ENCODE results near the gene TAF1C. TPM values are rescaled to one million over a fixed set of nuclear protein-coding genes. Genes with fewer than 3 reads are reported as not detected.

The TAF1C gene
- polyA plus RNA-seq, 2 of the 4 experiments (the other 2 are of a cell fraction): 13.2 to 38.6 TPM

DNA sequence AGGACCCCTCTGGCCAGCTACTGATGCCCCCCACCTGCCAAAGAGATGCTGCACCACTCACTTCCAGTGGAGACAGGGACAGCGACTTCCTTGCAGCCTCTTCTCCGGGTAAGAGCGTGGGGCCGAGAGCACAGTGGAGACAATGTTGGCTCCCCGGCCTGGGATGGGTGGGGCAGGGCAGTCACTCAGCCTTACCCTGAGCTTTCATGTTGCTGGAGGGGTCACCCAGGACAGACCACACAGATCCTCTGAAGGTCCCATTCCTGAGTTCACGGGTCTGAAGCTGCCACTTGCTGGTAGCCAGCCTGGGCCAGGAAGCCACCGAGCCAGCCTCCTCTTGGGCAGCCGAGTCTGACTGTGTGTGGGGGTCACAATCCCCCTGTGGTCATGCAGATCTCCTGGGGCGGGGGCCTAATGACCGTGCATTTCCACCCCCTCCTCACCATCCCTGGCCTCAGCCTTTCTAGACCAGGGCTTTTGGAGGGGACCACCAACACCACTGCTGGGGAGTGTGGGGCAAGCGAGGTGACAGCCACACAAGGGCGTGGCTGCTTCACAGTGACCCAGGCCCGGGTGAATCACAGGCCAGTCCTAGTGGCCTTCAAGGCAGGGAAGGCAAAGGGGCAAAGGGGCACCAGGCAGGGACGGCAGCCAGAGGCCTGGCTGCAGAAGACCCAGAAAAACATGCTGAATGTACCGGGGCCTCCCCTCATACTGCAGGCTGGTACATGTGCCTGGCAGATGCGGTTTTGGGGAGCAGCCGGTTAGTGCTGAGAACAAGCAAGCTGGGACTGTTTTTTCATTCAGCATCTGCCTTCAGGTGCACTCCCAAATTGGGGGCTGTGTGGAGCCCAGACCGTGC lies 10.4 kb downstream of the TAF1C start:
- FAIRE-seq: no peak
- Histone ChIP-seq H3K4me2 (peak overlapping the region; percentile 63), H3K4me3 (no peak overlapping the region), H3K9me3 (no peaks in the 10 kb centered on the region), H3K27ac (peak overlapping the region; percentile 54 to 72), H3K4me1 (peaks cover 29% of the 10 kb centered on the region)
- TF ChIP-seq CBX2 (IDR thresholded peaks at IDR 0.05; ENCODE audit: borderline replicate concordance, low read depth) (no peak), JUNB (IDR thresholded peaks at IDR 0.05) (no peak), E2F6 (IDR thresholded peaks at IDR 0.05; ENCODE audit: borderline replicate concordance, low read depth) (no peak), ZSCAN20 (CRISPR knock-in tag; IDR thresholded peaks at IDR 0.05) (no peak), MYC (IDR thresholded peaks at IDR 0.05; ENCODE audit: borderline replicate concordance, low read length) (no peak), HOXB13 (CRISPR knock-in tag; IDR thresholded peaks at IDR 0.05; ENCODE audit: low read depth) (no peak)
- WGBS (ENCODE audit: missing lambda C conversion rate): 77% methylated on average over 15 of the region's 18 CpGs
- no peak for DNase-seq (ENCODE audit: low read depth in 1 of 2, low spot score in 1 of 2)
- ChIA-PET POLR2A (interaction anchor here (0.8 kb wide), 1 partner anchor 60 kb away, joined by 3 read pairs; the partner anchor contains the start of gene MBTPS1), CTCF (interaction anchor here (0.8 to 11.7 kb wide), 19 partner anchors 7 to 307 kb away, joined by 3 to 92 read pairs (median 4); partner anchors contain the start of genes MBTPS1 and TAF1C)
- peak; percentile 12 to 16; a peak in 4 of 6 replicates for ATAC-seq

DNA sequence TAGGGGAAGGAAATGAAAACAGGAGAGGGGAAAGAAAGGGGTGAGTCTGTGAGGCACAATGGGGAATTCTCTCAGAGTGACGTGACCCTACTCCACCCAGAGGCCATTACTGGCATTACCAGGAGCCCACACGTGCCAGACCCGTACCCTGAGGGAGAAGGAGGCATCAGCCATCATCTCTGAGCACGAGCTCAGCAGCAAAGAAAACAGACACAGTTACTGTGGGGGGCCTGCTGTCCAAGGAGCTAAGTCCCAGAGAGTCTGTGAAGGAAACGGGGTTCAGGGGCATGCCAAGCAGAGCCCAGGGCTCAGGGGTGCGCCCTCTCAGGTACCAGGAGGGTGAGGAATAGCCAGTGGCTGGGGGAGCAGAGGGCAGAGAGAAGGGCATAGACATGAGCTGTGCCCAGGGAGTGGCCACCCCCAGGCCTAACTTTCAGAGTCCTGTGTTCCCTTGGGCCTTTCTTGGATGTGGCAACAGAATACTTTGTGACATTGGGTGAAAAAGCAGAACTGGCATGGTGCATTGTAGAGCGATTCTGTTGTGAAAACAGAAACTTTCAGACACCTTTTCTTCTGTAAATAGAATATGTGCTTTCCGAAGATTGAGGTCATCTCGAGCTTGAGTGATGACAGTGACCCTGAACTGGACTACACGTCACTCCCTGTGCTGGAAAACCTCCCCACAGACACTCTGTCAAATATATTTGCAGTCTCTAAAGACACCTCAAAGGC lies 11.3 kb downstream of the TAF1C start:
- ATAC-seq: peak; percentile 69 to 81
- Histone ChIP-seq H3K27ac (peak overlapping the region in 1 of 2 experiments; percentile 72; a peak in 2 of 6 replicates), H3K4me2 (peak overlapping the region; percentile 14; the same call in 1 of the 3 replicates), H3K4me3 (no peak overlapping the region), H3K9me3 (no peaks in the 10 kb centered on the region), H3K4me1 (peaks cover 29% of the 10 kb centered on the region)
- FAIRE-seq: no peak
- 53% methylated on average over 10 of the region's 10 CpGs for WGBS (ENCODE audit: missing lambda C conversion rate)
- TF ChIP-seq BHLHE40 (IDR thresholded peaks at IDR 0.05; ENCODE audit: low read depth, low read length) (peak; percentile 68), ZNF302 (CRISPR knock-in tag; IDR thresholded peaks at IDR 0.05) (no peak), ZC3H11A (IDR thresholded peaks at IDR 0.05) (no peak), RAD21 (conservative IDR thresholded peaks at IDR 0.05 in 1 of 2, IDR thresholded peaks at IDR 0.05 in 1 of 2) (peak; percentile 53 to 59), HOXB5 (CRISPR knock-in tag; IDR thresholded peaks at IDR 0.05) (no peak), SMC3 (IDR thresholded peaks at IDR 0.05) (0 out of 3 replicates have a peak, but pooled peaks have one; percentile 8), ZFP36 (IDR thresholded peaks at IDR 0.05; ENCODE audit: borderline replicate concordance, partially characterized antibody) (no peak)
- TF ChIP-seq, protein P1, sequence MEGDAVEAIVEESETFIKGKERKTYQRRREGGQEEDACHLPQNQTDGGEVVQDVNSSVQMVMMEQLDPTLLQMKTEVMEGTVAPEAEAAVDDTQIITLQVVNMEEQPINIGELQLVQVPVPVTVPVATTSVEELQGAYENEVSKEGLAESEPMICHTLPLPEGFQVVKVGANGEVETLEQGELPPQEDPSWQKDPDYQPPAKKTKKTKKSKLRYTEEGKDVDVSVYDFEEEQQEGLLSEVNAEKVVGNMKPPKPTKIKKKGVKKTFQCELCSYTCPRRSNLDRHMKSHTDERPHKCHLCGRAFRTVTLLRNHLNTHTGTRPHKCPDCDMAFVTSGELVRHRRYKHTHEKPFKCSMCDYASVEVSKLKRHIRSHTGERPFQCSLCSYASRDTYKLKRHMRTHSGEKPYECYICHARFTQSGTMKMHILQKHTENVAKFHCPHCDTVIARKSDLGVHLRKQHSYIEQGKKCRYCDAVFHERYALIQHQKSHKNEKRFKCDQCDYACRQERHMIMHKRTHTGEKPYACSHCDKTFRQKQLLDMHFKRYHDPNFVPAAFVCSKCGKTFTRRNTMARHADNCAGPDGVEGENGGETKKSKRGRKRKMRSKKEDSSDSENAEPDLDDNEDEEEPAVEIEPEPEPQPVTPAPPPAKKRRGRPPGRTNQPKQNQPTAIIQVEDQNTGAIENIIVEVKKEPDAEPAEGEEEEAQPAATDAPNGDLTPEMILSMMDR (IDR thresholded peaks at IDR 0.05): peak; percentile 40; the same call in 2 of the 3 replicates
- ChIA-PET CTCF (interaction anchor here (0.6 to 8.4 kb wide), 21 partner anchors 8 to 307 kb away, joined by 3 to 63 read pairs (median 4); partner anchors contain the start of genes MBTPS1 and TAF1C), POLR2A (interaction anchor here (0.8 kb wide), 1 partner anchor 59 kb away, joined by 3 read pairs; the partner anchor contains the start of gene MBTPS1)
- peak in 1 of 2 experiments; percentile 55 for DNase-seq (ENCODE audit: low read depth in 1 of 2, low spot score in 1 of 2)

- CTCF ChIA-PET: interaction anchor here (0.6 to 8.4 kb wide), 15 partner anchors 8 to 310 kb away, joined by 3 to 63 read pairs (median 6); partner anchors contain the start of genes MBTPS1 and TAF1C
- 78% methylated on average over 11 of the region's 11 CpGs for WGBS (ENCODE audit: missing lambda C conversion rate)
- FAIRE-seq: no peak
Observed at GRCh38 chr16:84174396-84174795, 12.5 kb downstream of the TAF1C start.

More at GRCh38 chr16:84174396-84174795, 12.5 kb downstream of the TAF1C start:
- POLR2A ChIA-PET: no interaction called here
- Histone ChIP-seq H3K4me1 (peaks cover 29% of the 10 kb centered on the region), H3K9me3 (no peaks in the 10 kb centered on the region), H3K4me3 (no peak overlapping the region), H3K27ac (no peak overlapping the region), H3K4me2 (no peak overlapping the region)
- no peak for DNase-seq (ENCODE audit: low read depth in 1 of 2, low spot score in 1 of 2)
- no peak for ATAC-seq
- no peak for TF ChIP-seq ZSCAN20 (CRISPR knock-in tag; IDR thresholded peaks at IDR 0.05)
- no peak for TF ChIP-seq RNF2 (IDR thresholded peaks at IDR 0.05; ENCODE audit: borderline replicate concordance, low read depth)
- TF ChIP-seq, protein P2, sequence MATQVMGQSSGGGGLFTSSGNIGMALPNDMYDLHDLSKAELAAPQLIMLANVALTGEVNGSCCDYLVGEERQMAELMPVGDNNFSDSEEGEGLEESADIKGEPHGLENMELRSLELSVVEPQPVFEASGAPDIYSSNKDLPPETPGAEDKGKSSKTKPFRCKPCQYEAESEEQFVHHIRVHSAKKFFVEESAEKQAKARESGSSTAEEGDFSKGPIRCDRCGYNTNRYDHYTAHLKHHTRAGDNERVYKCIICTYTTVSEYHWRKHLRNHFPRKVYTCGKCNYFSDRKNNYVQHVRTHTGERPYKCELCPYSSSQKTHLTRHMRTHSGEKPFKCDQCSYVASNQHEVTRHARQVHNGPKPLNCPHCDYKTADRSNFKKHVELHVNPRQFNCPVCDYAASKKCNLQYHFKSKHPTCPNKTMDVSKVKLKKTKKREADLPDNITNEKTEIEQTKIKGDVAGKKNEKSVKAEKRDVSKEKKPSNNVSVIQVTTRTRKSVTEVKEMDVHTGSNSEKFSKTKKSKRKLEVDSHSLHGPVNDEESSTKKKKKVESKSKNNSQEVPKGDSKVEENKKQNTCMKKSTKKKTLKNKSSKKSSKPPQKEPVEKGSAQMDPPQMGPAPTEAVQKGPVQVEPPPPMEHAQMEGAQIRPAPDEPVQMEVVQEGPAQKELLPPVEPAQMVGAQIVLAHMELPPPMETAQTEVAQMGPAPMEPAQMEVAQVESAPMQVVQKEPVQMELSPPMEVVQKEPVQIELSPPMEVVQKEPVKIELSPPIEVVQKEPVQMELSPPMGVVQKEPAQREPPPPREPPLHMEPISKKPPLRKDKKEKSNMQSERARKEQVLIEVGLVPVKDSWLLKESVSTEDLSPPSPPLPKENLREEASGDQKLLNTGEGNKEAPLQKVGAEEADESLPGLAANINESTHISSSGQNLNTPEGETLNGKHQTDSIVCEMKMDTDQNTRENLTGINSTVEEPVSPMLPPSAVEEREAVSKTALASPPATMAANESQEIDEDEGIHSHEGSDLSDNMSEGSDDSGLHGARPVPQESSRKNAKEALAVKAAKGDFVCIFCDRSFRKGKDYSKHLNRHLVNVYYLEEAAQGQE (IDR thresholded peaks at IDR 0.05): no peak
- TF ChIP-seq HES2 (IDR thresholded peaks at IDR 0.05): no peak
- TF ChIP-seq HOXA7 (CRISPR knock-in tag; IDR thresholded peaks at IDR 0.05): no peak
- TF ChIP-seq MAZ (IDR thresholded peaks at IDR 0.05; ENCODE audit: borderline replicate concordance, low read depth, low read length): no peak
- no peak for TF ChIP-seq ZFP36 (IDR thresholded peaks at IDR 0.05; ENCODE audit: borderline replicate concordance, partially characterized antibody)
- no peak for TF ChIP-seq SMC3 (IDR thresholded peaks at IDR 0.05)
- no peak for TF ChIP-seq POLR2AphosphoS2 (conservative IDR thresholded peaks at IDR 0.05; ENCODE audit: low read length)
- no peak for TF ChIP-seq E2F6 (IDR thresholded peaks at IDR 0.05; ENCODE audit: borderline replicate concordance, low read depth)
- TF ChIP-seq MAFK (IDR thresholded peaks at IDR 0.05; ENCODE audit: partially characterized antibody): no peak
- no peak for TF ChIP-seq CEBPB (IDR thresholded peaks at IDR 0.05)
